HG02885 (cell line): Measurements from ENCODE around the gene TTC7B.

Experiments
- ATAC-seq: cut with Tn5 transposase; IDR thresholded peaks from one replicate; pipeline ENCODE4 v1.9.1; 2021; ENCODE audit warnings: mild to moderate bottlenecking; ENCODE audit not compliant: unreplicated experiment, poor library complexity

Gene TTC7B

GRCh38 chr14:90522571-90523191 is 293.5 kb downstream of the TTC7B start:
- ATAC-seq: no peak

- no peak for ATAC-seq
Observed at GRCh38 chr14:90521930-90522483, 294.2 kb downstream of the TTC7B start.

GRCh38 chr14:90521084-90521929 is 294.9 kb downstream of the TTC7B start:
- ATAC-seq: no peak

- no peak for ATAC-seq
Observed at GRCh38 chr14:90520326-90520725, 295.9 kb downstream of the TTC7B start.

GRCh38 chr14:90519262-90519920 is 296.8 kb downstream of the TTC7B start:
- ATAC-seq: no peak

- ATAC-seq: peak; percentile 58
Observed at GRCh38 chr14:90518941-90519256, 297.3 kb downstream of the TTC7B start.

GRCh38 chr14:90518069-90518940 is 297.9 kb downstream of the TTC7B start:
- no peak for ATAC-seq

- no peak for ATAC-seq
Observed at GRCh38 chr14:90517076-90517841, 299.0 kb downstream of the TTC7B start.

- ATAC-seq: no peak
Observed at GRCh38 chr14:90514566-90514965, 301.7 kb downstream of the TTC7B start.

- no peak for ATAC-seq
Observed at GRCh38 chr14:90514015-90514398, 302.2 kb downstream of the TTC7B start.

- no peak for ATAC-seq
Observed at GRCh38 chr14:90513161-90514014, 302.8 kb downstream of the TTC7B start.

- ATAC-seq: no peak
Observed at GRCh38 chr14:90512329-90512991, 303.8 kb downstream of the TTC7B start.

GRCh38 chr14:90511795-90512328 is 304.4 kb downstream of the TTC7B start:
- no peak for ATAC-seq

GRCh38 chr14:90511252-90511651 is 305.0 kb downstream of the TTC7B start:
- no peak for ATAC-seq

- no peak for ATAC-seq
Observed at GRCh38 chr14:90510159-90510558, 306.1 kb downstream of the TTC7B start.

GRCh38 chr14:90509403-90509802 is 306.8 kb downstream of the TTC7B start:
- no peak for ATAC-seq

- ATAC-seq: no peak
Observed at GRCh38 chr14:90508536-90509254, 307.5 kb downstream of the TTC7B start.
